HG02763 (cell line): ENCODE data around the gene NDST1.

Source experiments
- ATAC-seq: cut with Tn5 transposase; IDR thresholded peaks from one replicate; pipeline ENCODE4 v1.9.1; 2021; ENCODE audit warnings: mild to moderate bottlenecking, moderate library complexity; ENCODE audit not compliant: unreplicated experiment

NDST1 gene

DNA sequence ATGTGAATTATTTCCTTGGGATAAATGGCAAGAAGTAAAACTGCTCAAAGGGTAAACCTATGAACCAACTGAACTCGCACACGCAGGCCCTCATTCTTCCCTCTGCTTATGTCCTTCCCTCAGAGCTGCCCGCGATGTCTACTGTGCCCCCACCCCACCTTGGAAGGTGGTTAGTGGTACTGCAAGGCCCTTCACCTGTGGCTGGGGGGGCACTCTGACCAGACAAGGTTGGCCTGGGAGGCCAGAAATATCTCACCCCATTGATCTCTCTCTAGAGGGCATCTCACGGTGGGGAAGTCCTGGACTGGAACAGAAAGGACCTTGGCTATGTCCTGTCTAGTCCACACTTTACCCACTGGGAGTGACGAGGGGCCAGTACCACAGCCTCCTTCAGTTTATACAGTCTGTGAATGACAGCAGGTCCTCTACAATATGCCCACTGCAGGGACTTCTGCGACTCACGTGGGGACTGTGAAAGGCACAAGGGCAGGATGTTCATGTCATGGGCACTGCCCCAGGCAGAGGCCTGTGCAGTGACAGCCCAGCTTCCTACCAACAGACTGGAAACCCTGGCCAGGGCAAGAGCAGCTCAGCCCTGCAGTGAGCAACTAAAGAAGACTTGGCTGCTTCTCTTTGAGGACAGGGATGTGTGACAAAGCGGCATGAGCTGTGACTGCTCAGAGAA, 75.8 kb downstream of the NDST1 start:
- ATAC-seq = no peak

DNA sequence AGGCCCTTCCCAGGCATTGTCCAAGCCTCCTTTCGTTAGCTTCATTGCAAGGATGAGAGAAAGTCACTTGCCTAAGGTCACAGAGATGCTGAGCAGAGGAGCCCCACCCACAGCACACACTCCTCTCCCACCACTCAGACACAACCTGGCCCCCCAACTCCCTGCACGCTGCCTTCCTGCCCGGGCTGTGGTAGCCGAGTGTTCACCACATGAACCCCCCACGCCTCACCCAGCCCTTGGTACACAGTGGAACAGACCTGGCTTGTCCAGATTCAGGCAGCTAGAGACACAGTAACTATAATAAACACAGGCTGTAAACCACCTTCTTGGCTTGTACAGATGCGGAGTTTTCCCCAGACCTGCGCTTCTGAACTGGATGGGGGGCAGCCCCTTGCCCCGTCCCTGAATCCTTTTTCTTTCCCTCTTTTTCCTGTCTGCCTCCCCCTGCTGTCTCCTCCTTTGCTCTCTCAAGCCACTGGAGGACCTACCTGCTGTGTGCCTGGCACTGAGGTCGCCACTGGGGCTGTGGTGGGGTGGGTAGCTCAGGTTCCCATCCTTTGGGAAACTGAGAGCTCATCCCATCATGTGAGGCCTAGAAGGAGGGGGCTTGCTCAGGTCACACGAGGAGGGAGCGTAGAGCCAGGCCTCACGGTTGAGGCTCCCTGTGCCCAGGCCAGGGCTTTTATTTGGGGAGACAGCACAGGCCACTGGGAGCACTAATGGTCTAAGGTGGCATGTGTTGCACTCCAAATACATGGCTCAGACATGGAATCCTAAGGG, 76.8 kb downstream of the NDST1 start:
- ATAC-seq = no peak

DNA sequence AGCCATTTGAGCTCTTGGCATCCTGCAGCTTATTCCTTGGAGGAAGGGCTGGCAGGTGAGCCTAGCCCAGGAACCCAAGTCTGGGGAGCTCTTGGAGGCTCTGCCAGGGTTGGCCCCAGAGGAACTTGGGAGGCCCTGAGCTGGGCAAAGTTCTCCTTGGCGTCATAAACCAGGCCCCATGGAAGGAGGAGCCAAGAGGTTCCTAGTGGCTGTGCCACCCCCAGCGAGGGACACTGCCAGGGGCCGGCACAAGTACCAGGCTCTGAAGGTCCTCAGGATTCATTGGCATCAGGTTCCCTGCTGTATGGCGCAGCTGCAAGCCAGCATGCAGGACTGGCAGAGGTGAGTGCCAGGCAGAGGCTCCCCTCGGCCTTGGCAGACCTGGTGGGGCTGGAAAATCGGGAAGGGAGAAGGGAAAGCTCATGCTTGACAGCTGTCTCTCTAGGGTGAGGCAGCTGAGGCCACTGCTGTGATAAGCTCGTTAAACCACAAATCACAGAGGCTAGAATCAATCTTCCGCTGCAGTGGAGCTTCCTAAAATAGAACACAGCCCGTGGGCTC, 77.9 kb downstream of the NDST1 start:
- no peak for ATAC-seq

DNA sequence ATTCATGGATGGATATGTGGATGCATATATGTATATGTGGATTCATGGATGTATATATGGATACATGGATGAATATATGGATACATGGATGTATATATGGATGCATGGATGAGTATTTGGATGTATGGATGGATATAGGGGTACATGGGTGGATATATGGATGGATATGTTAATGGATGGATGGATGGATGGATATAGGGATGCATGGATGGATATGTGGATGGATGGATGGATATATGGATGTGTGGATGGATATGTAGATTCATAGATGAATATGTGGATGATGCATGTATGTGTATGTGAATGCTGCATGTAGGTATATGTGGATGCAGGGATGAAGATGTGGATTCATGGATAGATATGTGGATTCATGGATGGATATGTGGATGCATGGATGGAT, 79.1 kb downstream of the NDST1 start:
- no peak for ATAC-seq

DNA sequence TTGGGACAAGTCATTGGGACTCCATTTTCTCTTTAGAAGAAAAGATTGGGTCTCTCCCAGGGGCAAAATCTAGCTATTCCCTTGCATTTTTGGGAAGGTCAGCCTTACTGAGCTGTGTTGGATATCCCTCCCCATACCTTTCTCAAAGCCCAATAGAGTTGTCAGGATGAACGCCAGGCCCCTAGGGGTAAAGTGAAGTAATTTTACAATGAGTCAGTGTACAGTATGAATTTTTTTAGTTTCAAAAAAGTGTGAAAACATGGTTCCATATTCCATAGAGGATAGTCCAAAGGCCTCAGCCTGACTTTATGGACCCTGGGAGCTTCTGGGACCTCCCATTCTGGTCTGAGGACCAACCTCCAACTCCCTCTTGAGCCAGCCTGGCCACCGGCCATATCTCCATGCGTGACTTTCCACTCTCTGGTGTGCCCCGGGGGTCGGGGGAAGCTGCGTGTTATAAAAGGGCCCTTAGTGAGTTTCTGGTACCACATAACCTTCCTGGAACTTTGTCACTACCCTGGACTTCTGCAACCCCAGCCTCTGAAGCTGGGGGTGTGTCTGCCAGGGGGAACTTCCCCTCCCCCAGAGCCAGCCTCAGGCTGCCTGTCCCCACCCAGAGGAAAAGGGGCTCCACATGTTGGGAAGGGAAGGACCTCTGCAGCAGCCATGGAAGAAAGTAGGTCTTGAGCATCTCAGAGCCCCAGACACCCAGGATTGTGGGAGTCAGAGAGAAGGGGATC, 80.1 kb downstream of the NDST1 start:
- ATAC-seq = no peak

DNA sequence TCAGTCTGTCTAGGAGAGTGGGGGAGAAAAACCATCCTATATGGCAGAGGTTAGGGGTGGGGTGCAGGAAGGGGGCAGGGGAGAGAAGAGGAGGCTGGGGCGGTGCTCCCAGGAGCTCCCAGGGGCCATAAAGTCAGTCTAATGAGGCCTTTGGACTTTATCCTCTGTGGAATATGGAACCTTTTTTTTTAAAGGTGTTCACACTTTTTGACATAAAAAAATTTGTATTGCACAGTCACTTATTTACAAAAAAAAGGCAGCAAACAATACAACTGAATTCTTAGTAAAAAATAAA, 80.6 kb downstream of the NDST1 start:
- ATAC-seq = no peak

DNA sequence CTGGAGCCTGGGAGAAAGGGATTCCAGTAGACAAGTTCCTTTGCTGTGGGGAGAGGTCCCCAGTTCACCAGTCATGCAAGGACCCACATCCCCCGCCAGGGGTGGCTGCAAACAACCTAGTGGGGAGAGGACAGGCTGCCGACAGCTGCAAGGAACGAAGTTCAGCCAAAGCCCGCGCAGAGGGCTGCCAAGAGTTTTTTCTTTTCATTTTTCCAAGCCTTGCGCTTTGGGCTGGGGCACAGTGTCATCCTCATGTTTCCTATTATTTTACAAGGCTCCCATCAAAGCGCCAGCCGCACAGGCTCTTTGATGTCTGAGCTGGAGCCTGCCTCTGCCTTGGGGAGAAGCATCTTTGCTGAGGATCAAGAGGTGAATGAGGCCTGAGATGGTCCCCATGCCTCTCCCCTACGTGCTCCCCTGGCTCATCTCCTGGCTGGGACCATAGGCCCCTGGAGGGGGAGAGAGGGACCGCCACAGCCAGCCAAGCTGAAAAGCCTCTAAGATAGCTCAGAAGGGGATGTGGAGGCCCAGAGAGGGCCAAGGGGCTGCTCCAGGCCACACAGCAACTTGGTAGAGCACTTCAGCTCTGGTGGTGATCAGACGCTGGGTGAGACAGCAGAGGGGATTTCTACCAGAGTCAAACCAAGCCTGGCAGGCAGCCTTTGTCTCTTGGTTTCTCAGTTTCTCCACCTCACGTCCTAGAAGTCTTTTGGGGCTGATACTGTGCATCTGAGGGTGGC, 82.1 kb downstream of the NDST1 start:
- ATAC-seq = no peak

DNA sequence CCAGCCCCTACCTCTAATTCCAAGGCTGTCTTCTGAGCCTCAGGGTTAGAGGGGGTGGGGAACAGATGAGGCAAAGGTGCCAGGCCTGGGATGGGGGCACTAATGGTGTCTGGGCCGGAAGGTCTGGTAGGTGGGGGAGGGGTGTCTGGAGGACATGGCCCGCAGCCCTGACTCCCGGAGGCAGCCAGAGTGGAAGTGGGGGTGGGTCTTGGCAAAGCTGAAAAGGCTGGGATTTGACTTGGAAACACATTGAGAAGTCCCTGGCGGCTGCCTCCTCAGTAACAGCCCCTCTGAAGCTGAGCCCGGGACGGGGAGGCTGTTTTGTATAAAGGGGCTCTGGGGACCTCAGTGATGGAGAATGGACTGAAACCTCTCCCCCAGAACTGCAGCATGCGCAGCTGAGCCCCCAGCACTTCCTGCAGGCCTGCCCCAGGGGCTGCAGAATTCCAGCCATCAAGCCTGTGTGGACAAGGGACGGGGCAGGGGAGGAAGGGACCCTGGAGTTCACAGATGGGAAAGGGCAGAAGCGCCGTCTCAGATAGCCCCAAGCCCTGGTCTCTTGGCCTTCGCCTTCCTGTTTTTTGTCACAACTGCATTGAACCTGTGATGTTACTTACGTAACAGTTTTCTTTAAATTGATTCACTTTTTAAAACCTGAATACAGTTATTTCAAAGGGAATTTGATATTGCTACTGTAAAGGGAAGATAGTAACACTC, 83.2 kb downstream of the NDST1 start:
- ATAC-seq = no peak

DNA sequence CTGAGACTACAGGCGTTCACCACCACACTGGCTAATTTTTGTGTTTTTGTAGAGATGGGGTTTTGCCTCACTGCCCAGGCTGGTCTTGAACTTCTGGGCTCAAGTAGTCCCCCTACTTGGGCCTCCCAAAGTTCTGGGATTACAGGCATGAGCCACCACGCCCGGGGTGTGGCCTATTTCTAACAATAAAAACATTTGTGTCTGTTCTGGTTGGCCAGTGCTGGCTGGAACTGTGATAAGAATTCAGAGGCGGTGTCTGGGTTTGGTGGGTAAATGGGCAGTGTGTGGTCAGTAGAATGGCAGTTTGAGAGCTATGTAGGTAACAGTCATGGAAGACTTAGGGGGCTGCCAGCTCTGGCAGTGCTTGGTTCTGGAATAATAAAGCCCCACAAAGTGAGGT, 85.7 kb downstream of the NDST1 start:
- no peak for ATAC-seq

DNA sequence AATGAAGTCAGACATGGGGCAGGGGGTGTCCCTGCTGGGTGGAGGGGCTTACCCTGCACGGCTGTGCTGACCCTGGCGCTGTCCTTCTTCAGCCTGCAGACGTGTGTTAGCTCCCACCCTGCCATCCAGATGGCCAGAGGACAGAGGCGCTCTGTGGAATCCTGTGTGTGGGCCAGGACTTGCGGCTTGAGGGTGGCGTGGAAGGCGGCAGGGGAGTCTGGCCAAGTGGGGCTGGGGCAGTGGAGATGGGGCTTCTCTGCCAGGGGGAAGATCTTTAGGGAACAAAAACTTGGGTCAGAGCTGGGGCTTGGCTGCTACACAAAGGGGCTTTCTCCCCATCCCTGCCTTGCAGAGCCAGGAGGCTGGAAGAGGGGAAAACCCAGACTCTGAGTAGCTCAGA, 86.1 kb downstream of the NDST1 start:
- no peak for ATAC-seq

DNA sequence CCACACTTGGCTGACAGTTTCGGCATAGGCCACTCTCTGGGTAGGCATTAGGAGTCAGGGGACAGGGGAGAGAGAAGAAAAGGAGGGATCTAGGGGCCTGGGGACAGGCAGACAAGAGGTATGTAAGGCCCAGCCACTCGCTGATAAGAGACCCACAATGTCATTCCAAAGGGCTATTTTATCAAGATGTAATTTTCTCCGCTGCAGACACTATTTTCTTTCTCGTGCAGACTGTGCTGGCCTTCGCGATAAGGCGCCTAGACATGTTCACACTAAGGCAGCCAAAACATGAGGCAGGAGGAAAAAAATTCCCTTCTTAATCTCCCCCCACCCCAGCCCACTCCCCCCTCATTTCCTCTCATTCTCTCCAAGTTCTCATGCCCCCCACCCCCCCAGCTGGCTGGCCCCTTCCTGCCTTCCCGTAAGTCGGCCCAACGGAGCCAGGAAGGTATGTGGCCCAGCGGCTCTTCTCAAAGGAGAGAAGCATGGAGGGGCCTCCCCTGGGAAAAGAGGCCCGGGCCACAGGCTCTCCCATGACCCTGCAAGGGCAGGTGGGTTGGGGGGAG, 87.6 kb downstream of the NDST1 start:
- no peak for ATAC-seq

DNA sequence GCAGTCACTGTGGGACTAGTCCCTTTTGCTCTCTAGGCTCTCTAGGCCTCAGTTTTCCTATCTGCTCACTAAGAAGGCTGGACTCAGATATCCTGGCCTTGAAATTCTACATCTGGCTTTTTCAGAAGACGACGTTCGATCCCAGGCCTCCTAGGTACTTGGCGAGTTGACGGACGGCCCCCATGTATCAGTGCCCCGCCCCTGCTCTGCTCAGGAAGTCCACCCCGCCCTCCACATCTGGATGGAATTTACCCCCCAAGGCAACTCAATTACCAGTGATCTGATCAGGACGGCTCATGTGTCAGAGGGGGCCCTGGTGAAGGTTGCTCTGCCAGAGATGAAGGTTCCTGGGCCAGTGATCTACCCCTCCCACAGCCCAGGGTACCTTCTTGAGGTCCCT, 88.4 kb downstream of the NDST1 start:
- no peak for ATAC-seq

DNA sequence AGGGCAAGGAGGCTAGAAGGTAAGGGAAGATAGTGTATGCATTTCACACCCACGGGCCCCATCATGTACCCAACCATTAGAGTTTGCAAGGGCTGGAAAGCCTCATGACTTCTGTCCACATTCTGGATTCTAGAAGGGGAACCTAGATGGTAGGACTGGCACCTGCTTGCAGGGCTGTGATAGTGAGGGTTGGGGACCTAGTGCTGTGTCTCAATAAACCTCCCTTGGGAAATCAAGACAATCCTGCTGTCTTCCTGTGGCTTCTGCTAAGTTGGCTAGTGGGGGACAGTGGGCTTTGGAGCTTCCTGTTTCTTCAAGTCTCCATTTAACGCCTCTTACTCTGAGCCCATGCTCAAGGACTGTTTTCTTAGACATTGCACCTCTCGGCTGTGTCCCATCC, 88.9 kb downstream of the NDST1 start:
- no peak for ATAC-seq

DNA sequence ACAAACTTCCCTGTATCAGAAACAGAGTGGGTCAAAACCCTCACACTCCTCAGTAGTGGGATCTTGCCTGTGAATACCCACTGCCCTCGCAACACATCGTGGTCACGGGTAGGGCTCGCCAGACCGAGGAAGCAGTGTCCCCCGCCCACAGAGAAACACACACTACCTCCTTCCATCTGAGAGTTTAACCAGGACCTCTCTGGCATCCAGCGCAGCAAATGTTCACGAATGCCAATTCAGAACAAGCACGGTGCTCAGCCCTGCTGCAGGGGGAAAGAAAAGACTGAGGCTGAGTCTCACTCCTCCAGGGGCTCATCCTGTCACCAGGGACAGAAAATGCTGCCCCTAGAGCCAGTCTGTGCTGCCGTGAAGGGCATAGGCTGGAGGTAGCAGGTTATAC, 90.1 kb downstream of the NDST1 start:
- ATAC-seq = no peak

DNA sequence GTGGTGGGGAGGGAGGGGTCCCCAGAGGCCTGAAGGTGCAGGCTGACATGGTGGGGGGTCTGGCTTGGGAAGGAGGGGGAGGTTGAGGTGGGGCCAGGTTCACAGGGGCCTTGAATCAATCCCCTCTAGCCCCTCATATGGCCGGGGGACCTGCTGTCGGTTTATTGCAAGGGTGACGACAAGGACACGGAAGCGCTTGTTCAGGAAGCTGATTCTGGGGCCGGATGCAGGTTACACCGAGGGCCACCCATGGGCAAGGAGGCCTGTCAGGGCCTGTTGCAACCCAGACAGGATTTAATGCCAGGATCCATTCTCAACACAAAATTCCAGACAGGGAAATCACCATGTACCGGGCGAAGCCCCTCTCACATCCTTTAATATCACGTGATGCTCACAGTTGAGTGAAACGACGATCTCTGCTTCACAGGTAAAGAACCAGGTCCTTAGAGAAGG, 90.9 kb downstream of the NDST1 start:
- no peak for ATAC-seq

DNA sequence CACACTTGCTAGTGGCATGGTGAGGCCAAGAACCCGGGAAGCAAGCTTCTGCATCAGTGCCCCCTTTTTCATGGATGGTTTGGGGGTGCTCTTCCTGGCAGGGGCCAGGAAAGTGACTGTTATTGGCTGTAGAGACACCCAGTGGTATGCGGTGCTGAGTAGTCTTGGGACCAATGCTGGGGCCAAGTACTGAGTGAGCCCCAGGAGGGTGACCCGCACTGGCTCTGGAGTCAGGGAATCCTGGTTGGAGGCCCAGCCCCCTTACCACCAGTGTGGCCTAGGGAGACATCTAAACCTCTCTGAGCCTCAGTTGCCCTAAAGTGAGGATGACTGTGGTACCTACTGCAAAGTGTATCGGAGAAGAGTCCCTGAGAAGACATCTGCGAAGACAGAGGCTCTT, 91.3 kb downstream of the NDST1 start:
- ATAC-seq = no peak

DNA sequence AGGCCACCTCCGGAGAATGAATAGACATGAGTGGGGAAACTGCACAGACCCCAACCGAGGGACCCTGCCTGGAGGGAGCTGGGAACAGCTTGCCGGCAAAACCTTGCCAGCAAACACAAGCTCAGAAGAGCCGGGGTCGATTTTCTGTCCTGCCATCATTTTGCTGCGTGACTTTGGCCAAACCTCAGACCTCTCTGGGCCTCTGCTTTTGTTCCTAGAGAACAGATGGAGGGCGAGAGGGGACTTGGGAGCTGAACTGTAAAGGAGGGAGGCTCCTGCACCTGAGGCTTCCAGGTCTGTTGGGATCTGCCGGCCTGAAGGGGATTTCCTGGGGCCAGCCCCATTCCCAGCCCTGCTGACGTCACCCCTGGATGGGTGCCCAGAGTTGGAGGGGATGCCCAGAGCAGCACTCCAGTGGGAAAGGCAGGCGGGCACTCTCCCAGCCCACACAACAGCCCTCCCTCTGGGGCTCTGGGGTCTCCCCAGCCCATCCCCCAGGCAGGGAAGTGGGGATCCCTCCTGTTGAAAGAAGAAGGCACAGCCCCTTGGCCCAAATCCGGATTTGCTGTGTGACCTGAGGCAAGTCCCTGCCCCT, 92.1 kb downstream of the NDST1 start:
- ATAC-seq = no peak

DNA sequence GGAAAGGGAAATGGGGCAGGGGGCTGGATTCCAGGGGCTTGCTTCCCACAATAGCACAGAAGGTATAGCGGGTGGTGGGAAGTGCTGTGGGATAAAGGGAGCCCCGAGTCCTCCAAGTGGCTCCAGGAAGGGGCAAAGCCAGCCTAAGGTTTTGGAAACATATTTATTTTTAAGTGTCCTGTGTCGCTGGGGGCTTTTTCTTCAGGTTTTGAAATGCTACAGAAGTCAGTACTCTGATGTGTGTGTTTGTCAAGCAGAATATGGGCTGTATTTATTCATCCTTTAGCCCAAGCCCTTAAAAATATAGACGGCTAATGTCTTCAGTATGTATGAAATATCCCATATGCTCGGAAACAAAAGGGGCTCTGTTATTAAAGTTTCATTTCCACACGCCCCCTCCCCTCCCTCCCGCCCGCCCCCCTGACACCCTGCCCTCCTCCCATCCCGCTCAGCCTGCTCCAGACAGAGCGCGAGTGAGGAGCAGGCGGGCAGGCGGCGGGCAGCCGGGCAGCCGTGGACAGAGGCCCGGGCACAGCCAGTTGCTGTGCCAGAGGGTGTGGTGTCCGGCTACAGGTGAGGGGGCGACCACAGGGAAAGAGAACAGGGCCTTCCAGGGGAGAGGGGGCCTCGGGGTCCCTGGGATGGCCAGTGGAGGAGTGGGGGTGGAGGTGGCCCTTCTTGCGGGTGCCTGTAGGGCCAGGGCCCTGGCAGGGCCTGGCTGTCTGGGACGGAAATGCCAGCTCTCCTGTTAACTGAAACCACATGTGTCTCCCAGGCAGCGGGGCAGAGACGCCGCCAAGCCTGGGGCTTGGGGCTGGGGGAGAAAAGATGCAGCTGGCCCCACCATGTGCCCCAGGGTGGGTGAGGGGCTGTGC, 92.9 kb downstream of the NDST1 start:
- no peak for ATAC-seq
